Activated CD4-positive, alpha-beta T cell treated with anti-CD3 and anti-CD28 coated beads, Interleukin-2, Interleukin-4, amounts not matched to agents 100 ng/mL and 50 ng/mL, durations not matched to agents 16 hours and 8 hours (primary cell): Measurements from ENCODE around the gene CD101.
"Not testable (repeated sequence)": the region's sequence is repeated elsewhere in the genome, so short reads cannot be mapped to it uniquely, and the experiment has no call there.

Source experiments
- DNase-seq: peaks from one replicate; pipeline ENCODE4 v3.0.0-alpha.2; 2020; ENCODE audit warnings: low spot score

Gene CD101, protein sequence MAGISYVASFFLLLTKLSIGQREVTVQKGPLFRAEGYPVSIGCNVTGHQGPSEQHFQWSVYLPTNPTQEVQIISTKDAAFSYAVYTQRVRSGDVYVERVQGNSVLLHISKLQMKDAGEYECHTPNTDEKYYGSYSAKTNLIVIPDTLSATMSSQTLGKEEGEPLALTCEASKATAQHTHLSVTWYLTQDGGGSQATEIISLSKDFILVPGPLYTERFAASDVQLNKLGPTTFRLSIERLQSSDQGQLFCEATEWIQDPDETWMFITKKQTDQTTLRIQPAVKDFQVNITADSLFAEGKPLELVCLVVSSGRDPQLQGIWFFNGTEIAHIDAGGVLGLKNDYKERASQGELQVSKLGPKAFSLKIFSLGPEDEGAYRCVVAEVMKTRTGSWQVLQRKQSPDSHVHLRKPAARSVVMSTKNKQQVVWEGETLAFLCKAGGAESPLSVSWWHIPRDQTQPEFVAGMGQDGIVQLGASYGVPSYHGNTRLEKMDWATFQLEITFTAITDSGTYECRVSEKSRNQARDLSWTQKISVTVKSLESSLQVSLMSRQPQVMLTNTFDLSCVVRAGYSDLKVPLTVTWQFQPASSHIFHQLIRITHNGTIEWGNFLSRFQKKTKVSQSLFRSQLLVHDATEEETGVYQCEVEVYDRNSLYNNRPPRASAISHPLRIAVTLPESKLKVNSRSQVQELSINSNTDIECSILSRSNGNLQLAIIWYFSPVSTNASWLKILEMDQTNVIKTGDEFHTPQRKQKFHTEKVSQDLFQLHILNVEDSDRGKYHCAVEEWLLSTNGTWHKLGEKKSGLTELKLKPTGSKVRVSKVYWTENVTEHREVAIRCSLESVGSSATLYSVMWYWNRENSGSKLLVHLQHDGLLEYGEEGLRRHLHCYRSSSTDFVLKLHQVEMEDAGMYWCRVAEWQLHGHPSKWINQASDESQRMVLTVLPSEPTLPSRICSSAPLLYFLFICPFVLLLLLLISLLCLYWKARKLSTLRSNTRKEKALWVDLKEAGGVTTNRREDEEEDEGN

GRCh38 chr1:117001254-117001927, at the start of gene CD101:
CD101 (plus strand) TSS chr1:117001760; CDS start chr1:117001818, 58 bp downstream.
- peak; percentile 76 for DNase-seq

GRCh38 chr1:116952738-116953275, 48.8 kb upstream of the CD101 start:
- no peak for DNase-seq

DNA sequence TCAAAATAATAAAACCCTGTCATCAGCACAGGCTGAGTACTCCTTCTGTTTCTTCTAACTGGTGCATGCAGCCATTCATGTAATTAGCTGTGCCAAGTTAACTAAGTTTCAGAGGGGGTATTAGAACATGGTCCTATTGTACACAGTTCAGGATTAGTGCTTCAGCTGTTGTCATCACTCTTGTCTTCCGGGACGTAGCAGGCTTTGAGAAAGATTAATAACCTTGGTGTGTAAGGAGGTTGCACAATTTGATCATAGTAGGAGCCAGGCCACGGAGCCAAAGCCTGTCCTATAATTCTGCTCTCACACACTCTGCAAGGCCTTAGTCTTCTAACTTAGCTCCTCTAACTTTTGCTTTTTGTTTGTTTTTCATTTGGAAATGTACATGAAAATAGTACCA, 47.1 kb upstream of the CD101 start:
- no peak for DNase-seq

GRCh38 chr1:116956378-116956777, 45.2 kb upstream of the CD101 start:
- no peak for DNase-seq

- no peak for DNase-seq
Observed at GRCh38 chr1:116957646-116958045, 43.9 kb upstream of the CD101 start.

- DNase-seq: no peak
Observed at GRCh38 chr1:116958110-116958509, 43.5 kb upstream of the CD101 start.

GRCh38 chr1:116958977-116959376, 42.6 kb upstream of the CD101 start:
- no peak for DNase-seq

DNA sequence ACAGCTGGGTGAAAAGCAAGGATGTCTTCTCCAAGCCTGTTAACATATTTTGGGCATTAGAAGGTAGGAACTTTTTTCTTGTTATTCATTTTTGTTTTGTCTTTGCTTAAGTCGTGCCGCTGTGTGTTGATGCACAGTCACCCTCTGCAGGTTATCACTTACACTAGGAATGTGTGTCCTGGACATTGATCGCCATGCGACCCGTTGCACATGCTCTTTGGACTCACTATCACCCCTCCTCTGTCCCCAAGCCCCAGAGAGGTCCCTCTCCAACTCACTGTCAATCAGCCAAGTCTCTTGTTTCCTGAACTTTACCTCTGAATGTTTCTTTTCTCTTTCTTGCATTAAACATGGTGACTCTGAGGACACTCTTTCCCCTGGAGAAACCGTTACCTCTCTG, 40.0 kb upstream of the CD101 start:
- no peak for DNase-seq

DNA sequence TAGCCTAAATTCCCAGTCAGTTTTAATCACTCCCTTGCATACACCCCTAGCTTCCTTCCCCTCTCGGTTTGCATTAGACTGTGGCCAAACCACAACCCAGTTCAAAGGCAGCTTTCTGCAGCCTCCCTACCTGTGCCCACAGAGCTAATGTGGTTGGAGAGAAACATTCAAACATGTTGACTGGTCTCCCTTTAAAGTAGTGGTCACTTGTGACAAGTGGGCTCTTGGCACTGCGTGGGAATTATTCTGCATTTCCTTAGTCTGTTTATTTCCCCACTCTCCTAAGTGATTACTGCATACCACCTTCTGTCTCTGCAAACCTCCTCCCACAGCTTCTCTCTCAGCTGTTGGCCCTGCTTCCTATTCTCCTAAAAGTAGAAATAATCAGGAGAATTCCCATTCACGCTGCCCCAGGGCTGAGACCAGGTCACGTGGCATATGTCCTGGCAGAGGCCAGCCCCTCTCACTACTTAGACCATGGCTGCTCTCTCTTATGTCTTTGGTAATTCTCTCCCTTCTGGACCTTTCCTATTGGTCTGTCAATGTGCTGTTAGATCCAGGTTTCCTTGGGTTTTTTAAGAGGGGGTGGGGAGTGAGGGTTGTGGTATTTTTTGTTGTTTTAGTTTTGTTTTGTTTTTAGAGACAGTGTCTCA, 38.4 kb upstream of the CD101 start:
- DNase-seq: no peak

- no peak for DNase-seq
Observed at GRCh38 chr1:116966791-116967190, 34.8 kb upstream of the CD101 start.

GRCh38 chr1:116968724-116969123, 32.8 kb upstream of the CD101 start:
- DNase-seq: no peak

DNA sequence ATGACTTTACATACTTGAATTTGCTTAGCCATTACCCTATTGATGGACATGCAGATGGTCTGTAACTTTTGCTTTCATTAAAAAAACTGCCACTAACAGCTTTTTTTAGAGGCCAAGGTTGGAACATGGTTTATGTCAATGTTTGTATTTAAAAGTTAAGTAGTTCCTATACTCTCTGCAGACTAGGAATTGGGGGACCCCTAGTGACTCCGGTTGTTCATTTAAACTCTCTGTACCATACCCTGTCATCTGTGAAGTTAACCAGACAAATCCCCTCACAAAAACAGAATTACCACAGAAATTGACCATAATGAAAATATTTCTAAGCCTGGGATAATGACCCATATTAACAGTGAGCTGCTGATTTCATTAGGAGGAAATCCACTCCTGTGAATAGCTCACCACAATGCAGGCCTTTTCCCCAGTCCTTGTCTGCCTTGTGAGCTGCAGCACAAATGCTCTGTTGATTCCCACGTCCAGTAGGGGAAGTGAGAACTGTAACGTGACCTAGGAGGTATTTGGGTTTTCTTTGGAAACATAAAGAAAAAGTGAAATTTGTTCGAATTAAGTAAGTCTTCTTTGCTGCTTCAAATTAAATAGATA, 30.2 kb upstream of the CD101 start:
- DNase-seq: no peak

GRCh38 chr1:116971965-116972673, 29.4 kb upstream of the CD101 start:
- no peak for DNase-seq

GRCh38 chr1:116972674-116973030, 28.9 kb upstream of the CD101 start:
- no peak for DNase-seq

DNA sequence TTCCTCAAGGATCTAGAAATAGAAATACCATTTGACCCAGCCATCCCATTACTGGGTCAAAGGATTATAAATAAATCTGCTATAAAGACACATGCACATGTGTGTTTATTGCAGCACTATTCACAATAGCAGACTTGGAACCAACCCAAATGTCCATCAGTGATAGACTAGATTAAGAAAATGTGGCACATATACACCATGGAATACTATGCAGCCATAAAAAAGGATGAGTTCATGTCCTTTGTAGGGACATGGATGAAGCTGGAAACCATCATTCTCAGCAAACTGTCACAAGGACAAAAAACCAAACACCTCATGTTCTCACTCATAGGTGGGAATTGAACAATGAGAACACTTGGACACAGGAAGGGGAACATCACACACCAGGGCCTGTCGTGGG, 21.3 kb upstream of the CD101 start:
- not testable (repeated sequence) for DNase-seq

DNA sequence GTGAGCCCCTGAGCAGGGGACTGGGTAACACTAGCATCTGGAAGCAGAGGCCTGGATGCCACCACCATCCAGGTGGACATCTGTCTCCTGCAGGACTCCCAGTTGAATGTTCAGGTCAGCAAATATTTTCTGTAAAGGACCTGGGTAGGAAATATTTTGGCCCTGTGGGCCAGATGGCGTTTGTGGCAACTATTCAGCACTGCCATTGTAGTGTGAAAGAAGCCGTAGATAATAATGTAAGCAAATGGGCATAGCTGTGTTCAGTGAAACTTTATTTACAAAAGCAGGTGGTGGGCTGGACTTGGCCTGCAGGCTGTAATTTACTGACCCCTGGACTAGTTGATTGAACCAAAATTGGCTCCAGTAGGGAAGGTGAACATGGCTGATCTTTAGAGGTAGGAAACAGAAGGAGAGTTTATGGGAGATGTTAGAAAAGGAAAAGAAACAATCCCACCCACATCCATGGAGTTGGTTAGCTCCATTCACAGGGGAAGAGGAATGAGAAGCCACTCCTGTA, 20.0 kb upstream of the CD101 start:
- no peak for DNase-seq

GRCh38 chr1:116982319-116983004, 19.1 kb upstream of the CD101 start:
- no peak for DNase-seq

GRCh38 chr1:116983112-116983511, 18.4 kb upstream of the CD101 start:
- no peak for DNase-seq

- no peak for DNase-seq
Observed at GRCh38 chr1:116983678-116984077, 17.9 kb upstream of the CD101 start.
